Fibroblast of pulmonary artery (primary cell): ENCODE measurements around the gene AKNAD1.

Experiments
- DNase-seq: peaks from one replicate; pipeline ENCODE4 v3.0.0-alpha.2; 2010; ENCODE audit warnings: low read depth
- H3K4me3 ChIP-seq: replicated peaks from 2 replicates; pipeline ENCODE4 v1.5.1; 2011; ENCODE audit warnings: low read depth, mild to moderate bottlenecking, control low read depth, low read length, moderate library complexity
- TF ChIP-seq, protein P1 (sequence below): IDR thresholded peaks from 2 replicates; pipeline ENCODE4 v1.5.1; 2011; ENCODE audit warnings: mild to moderate bottlenecking, control low read depth, low read length, inconsistent platforms; ENCODE audit errors: missing control alignments

AKNAD1 gene

DNA sequence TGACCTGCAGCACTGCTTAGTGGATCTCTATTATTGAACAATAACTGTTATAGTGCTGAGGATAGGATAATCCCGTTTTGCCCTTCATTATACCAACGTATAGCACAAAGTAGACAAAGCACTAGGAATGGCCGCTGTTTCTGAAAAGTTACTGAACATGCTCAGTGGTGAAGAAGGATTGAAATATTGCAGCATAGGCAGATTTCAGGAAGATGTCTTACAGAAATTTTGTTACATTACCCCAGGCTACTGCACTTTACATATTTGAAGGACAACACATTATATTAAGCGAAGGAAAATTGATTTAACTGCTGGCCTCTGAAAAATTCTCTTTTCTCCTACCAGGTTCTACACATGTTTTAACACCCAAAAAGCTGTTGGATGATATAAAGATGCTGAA is 48.5 kb downstream of the AKNAD1 start:
- TF ChIP-seq, protein P1, sequence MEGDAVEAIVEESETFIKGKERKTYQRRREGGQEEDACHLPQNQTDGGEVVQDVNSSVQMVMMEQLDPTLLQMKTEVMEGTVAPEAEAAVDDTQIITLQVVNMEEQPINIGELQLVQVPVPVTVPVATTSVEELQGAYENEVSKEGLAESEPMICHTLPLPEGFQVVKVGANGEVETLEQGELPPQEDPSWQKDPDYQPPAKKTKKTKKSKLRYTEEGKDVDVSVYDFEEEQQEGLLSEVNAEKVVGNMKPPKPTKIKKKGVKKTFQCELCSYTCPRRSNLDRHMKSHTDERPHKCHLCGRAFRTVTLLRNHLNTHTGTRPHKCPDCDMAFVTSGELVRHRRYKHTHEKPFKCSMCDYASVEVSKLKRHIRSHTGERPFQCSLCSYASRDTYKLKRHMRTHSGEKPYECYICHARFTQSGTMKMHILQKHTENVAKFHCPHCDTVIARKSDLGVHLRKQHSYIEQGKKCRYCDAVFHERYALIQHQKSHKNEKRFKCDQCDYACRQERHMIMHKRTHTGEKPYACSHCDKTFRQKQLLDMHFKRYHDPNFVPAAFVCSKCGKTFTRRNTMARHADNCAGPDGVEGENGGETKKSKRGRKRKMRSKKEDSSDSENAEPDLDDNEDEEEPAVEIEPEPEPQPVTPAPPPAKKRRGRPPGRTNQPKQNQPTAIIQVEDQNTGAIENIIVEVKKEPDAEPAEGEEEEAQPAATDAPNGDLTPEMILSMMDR = no peak
- no peak overlapping the region for H3K4me3 ChIP-seq
- no peak for DNase-seq

DNA sequence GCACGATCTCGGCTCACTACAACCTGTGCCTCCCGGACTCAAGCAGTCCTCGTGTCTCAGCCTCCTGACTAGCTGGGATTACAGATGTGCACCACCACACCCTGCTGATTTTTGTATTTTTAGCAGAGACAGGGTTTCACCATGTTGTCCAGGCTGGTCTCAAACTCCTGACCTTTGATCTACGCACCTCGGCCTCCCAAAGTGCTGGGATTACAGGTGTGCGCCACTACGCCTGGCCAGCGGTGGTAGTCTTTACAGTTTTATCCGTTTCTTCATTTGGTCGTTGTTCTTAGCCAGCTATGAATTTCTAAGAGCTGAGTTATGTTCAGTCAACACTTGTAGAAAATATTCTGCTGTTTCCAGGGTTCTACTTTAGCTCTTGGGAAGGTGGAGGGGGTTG is 53.3 kb downstream of the AKNAD1 start:
- TF ChIP-seq, protein P1 = no peak
- no peak overlapping the region for H3K4me3 ChIP-seq
- no peak for DNase-seq

DNA sequence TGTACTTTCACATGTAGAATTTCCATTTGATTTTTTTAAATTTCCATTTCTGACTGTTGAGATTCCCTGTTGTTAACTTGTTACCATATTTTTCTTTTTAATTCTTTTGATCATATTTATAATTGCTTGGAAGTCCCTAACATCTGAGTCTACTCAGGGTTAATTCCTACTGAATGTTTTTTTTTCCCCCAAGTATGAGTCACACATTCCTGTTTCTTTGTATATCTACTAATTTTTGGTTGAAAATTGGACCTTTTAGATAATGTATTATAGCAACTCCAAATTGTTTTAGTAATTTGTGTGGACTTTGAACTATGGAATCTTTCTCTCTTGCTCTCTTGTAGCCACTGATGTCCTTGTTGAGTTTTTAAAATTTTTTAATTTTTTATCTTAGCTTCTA is 55.8 kb downstream of the AKNAD1 start:
- TF ChIP-seq, protein P1 = no peak
- no peak overlapping the region for H3K4me3 ChIP-seq
- DNase-seq = peak; percentile 43

DNA sequence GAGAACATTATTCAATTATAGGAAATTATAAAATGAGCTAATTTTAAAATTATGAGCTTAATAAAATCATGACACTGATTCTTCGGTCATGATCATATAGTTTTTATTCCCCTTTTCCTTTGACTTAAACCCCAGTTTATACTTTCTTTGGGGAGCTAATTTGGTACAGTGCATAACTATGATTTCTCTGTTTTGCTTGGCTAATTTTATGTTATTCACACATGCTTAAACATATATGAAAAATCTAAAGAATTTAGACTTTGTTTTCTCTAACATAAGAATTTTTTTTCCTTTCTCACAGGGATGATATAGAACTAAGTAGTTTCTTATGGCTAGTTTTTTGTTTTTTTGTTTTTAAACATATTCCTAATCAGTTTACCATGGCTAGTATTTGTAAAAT is 57.9 kb downstream of the AKNAD1 start:
- DNase-seq = no peak
- H3K4me3 ChIP-seq = no peak overlapping the region
- TF ChIP-seq, protein P1 = no peak

DNA sequence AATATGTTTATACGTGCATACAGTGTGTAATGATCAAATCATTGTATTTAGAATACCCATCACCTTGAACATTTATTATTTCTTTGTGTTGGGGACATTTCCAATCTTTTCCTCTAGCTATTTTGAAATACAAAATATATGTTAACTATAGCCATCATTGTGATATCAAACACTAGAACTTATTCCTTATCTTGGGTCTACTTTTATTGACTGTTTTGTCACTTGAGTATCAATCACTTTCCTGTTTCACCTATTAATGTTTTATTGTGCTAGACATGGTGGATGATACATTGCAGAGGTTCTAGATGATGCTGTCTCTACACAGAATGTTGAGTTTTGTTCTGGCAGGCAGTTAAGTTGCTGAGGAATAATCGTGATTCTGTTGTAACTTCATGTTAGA is 64.5 kb downstream of the AKNAD1 start:
- DNase-seq = no peak
- TF ChIP-seq, protein P1 = no peak

DNA sequence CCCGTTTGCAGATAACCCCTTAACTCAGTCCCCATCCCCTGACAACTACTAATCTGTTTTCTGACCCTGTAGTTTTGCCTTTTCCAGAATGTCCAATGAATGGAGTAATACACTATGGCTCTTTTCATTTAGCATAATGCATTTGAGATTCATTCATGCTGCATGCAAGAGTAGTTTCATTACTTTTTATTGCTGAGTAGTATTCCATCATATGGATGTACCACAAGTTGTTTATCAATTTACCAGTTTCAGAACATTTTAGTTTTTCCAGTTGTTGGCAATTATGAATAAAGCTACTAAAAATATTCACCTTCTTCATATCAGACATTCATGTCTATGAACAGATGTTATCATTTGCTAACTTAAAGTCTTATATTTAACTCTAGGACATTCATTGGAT is 65.1 kb downstream of the AKNAD1 start:
- H3K4me3 ChIP-seq = no peak overlapping the region
- TF ChIP-seq, protein P1 = no peak
- DNase-seq = no peak

More for the DNA sequence above, 64.5 kb downstream of the AKNAD1 start:
- no peak overlapping the region for H3K4me3 ChIP-seq

DNA sequence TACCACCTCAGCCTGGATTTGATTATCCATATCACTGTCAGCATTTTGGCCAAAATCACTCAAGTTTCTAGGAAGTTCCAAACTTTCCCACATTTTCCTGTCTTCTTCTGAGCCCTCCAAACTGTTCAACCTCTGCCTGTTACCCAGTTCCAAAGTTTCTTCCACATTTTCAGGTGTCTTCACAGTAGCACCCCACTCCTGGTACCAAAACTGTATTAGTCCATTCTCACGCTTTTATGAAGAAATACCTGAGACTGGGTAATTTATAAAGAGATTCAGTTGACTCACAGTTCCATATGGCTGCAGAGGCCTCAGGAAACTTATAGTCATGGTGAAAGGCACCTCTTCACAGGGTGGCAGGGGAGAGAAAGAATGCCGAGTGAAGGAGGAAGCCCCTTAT is 71.0 kb downstream of the AKNAD1 start:
- H3K4me3 ChIP-seq = no peak overlapping the region
- TF ChIP-seq, protein P1 = no peak

More for the DNA sequence above, 71.0 kb downstream of the AKNAD1 start:
- no peak for DNase-seq
